Gastrocnemius medialis (tissue), 4 donors: ENCODE data around the gene PSKH1. TPM values are rescaled to one million over a fixed set of nuclear protein-coding genes. Genes with fewer than 3 reads are reported as not detected.

Source experiments
- ATAC-seq, 2 donors: fragments of 150-250 bp; one replicate each; pipeline ENCODE4 v1.9.1; 2016
- DNase-seq, 2 donors: peaks; one replicate each; pipeline ENCODE4 v3.0.0-alpha.2; 2019
- H3K27ac ChIP-seq, 4 donors: fragments of 200-600 bp; sonication (generic); 1 replicate in 1 of 4; 2 replicates in 3 of 4; pipeline ENCODE4 v1.5.1; 2016 to 2018; ENCODE audit warnings: mild to moderate bottlenecking in 2 of 4, moderate library complexity in 1 of 4
- H3K27me3 ChIP-seq, 3 donors: fragments of 200-600 bp; sonication (generic) in 2 of 3; 1 replicate in 1 of 3; 2 replicates in 2 of 3; pipeline versions ENCODE4 v1.5.1 to v1.6.0; 2016 to 2019; ENCODE audit warnings: mild to moderate bottlenecking in 1 of 3, moderate library complexity in 1 of 3
- H3K36me3 ChIP-seq, 2 donors: fragments of 200-600 bp; sonication (generic) in 1 of 2; one replicate each; pipeline ENCODE4 v1.5.1; 2017 to 2018
- H3K4me1 ChIP-seq, 2 donors: fragments of 200-600 bp; sonication (generic) in 1 of 2; one replicate each; pipeline ENCODE4 v1.5.1; 2016 to 2017; ENCODE audit warnings: mild to moderate bottlenecking in 2 of 2
- H3K4me3 ChIP-seq, 4 donors: fragments of 200-600 bp; sonication (generic) in 3 of 4; 1 replicate in 1 of 4; 2 replicates in 3 of 4; pipeline ENCODE4 v1.5.1; 2016 to 2019; ENCODE audit warnings: mild to moderate bottlenecking in 2 of 4
- H3K9me3 ChIP-seq, 3 donors: fragments of 200-600 bp; sonication (generic) in 2 of 3; 1 replicate in 1 of 3; 2 replicates in 2 of 3; pipeline ENCODE4 v1.5.1; 2016 to 2019
- CTCF ChIP-seq, 5 experiments: fragments of 450-650 bp in 3 of 5; fragments of 200-600 bp in 2 of 5; sonication (generic) in 2 of 5; IDR thresholded peaks in 4 of 5; conservative IDR thresholded peaks in 1 of 5; 1 replicate in 4 of 5; 2 replicates in 1 of 5; pipeline ENCODE4 v1.5.1; 2016 to 2019; ENCODE audit warnings: antibody characterized with exemption in 5 of 5, mild to moderate bottlenecking in 3 of 5, moderate library complexity in 3 of 5
- POLR2A ChIP-seq, 2 donors: fragments of 450-650 bp; IDR thresholded peaks; one replicate each; pipeline ENCODE4 v1.6.1; 2017; ENCODE audit warnings: antibody characterized with exemption in 2 of 2, mild to moderate bottlenecking in 2 of 2, moderate library complexity in 2 of 2
- in situ Hi-C, 4 donors: fragments of 200-750 bp; cut with MboI; loops; one replicate each; pipeline versions ENCODE4 v1.15.0 to v1.8.0; 2017; ENCODE audit warnings: low sequenced_read_pairs in 4 of 4
- intact Hi-C: fragments of 100-400 bp; cut with DNase I; formaldehyde crosslinking; loops from one replicate; pipeline ENCODE4 v1.15.1; 2023; ENCODE audit warnings: low total_unique reads
- total RNA-seq, 4 donors: library from RNA; depleted of rRNA; stranded (reverse); fragments of >200 nt; gene quantifications; one replicate each; pipeline versions ENCODE4 v1.1.0 to v1.2.3, GENCODE V29; 2016

PSKH1 gene
- total RNA-seq, 4 donors from 2014 or later, result 4.1 to 12.7 (median 6.9) TPM

GRCh38 chr16:67879936-67880335 lies 13.1 kb upstream of the PSKH1 start:
- no peak for TF ChIP-seq CTCF (IDR thresholded peaks at IDR 0.05 in 4 of 5, conservative IDR thresholded peaks at IDR 0.05 in 1 of 5)
- no peak for TF ChIP-seq POLR2A (IDR thresholded peaks at IDR 0.05)
- H3K9me3 ChIP-seq, result no peaks in the 10 kb centered on the region
- in situ Hi-C loops (loop anchor here in 1 of 4 donors (10.0 kb wide), 1 partner anchor 55 kb away; the partner anchor contains the start of genes CTRL and PSMB10), intact Hi-C loops (loop anchor here (5.0 kb wide), 1 partner anchor 162 kb away; no protein-coding TSS in a partner anchor)
- H3K4me3 ChIP-seq, result no peak overlapping the region
- H3K27me3 ChIP-seq, result no peaks in the 10 kb centered on the region
- peaks cover 2 to 67% of the 10 kb centered on the region in 2 donors for H3K36me3 ChIP-seq
- H3K27ac ChIP-seq, result peak overlapping the region; percentile 87 to 95 (median 90)
- no peak for DNase-seq
- peaks cover 54 to 61% of the 10 kb centered on the region in 2 donors for H3K4me1 ChIP-seq
- ATAC-seq, result no peak

- in situ Hi-C loops (loop anchor here in 1 of 4 donors (10.0 kb wide), 1 partner anchor 54 kb away; the partner anchor contains the start of genes CTRL and PSMB10), intact Hi-C loops (loop anchor here (5.0 kb wide), 1 partner anchor 162 kb away; no protein-coding TSS in a partner anchor)
- no peaks in the 10 kb centered on the region for H3K9me3 ChIP-seq
- peak overlapping the region; percentile 87 to 95 (median 90) for H3K27ac ChIP-seq
- no peaks in the 10 kb centered on the region for H3K27me3 ChIP-seq
- peaks cover 51 to 59% of the 10 kb centered on the region in 2 donors for H3K4me1 ChIP-seq
- TF ChIP-seq POLR2A (IDR thresholded peaks at IDR 0.05) (no peak), CTCF (IDR thresholded peaks at IDR 0.05 in 4 of 5, conservative IDR thresholded peaks at IDR 0.05 in 1 of 5) (no peak)
- no peak overlapping the region for H3K4me3 ChIP-seq
- peaks cover 2 to 67% of the 10 kb centered on the region in 2 donors for H3K36me3 ChIP-seq
- DNase-seq, result peak in 1 of 2 donors; percentile 76
- ATAC-seq, result peak in 1 of 2 donors; percentile 22
Measured at GRCh38 chr16:67880584-67880983, 12.5 kb upstream of the PSKH1 start.

- ATAC-seq (peak; percentile 51 to 63), DNase-seq (peak; percentile 34 to 82)
- no peaks in the 10 kb centered on the region for H3K9me3 ChIP-seq
- TF ChIP-seq POLR2A (IDR thresholded peaks at IDR 0.05) (peak in 1 of 2 donors; percentile 13), CTCF (IDR thresholded peaks at IDR 0.05 in 4 of 5, conservative IDR thresholded peaks at IDR 0.05 in 1 of 5) (no peak)
- in situ Hi-C loops (loop anchor here in 1 of 4 donors (10.0 kb wide), 1 partner anchor 53 kb away; the partner anchor contains the start of genes CTRL and PSMB10), intact Hi-C loops (loop anchor here (2.0 to 5.0 kb wide), 2 partner anchors 35 to 161 kb away; no protein-coding TSS in a partner anchor)
- H3K27me3 ChIP-seq, result no peaks in the 10 kb centered on the region
- H3K4me1 ChIP-seq, result peaks cover 51 to 52% of the 10 kb centered on the region in 2 donors
- peak overlapping the region; percentile 87 to 95 (median 90) for H3K27ac ChIP-seq
- H3K4me3 ChIP-seq, result no peak overlapping the region
- peaks cover 2 to 64% of the 10 kb centered on the region in 2 donors for H3K36me3 ChIP-seq
Measured at GRCh38 chr16:67881621-67882161, 11.4 kb upstream of the PSKH1 start.

GRCh38 chr16:67882374-67883145 lies 10.5 kb upstream of the PSKH1 start:
- peak; percentile 27 to 48 for TF ChIP-seq POLR2A (IDR thresholded peaks at IDR 0.05)
- peak in 1 of 5 experiments; percentile 22 for TF ChIP-seq CTCF (IDR thresholded peaks at IDR 0.05 in 4 of 5, conservative IDR thresholded peaks at IDR 0.05 in 1 of 5)
- in situ Hi-C loops, result loop anchor here in 1 of 4 donors (10.0 kb wide), 1 partner anchor 52 kb away; the partner anchor contains the start of genes CTRL and PSMB10
- intact Hi-C loops, result loop anchor here (2.0 to 5.0 kb wide), 2 partner anchors 34 to 160 kb away; no protein-coding TSS in a partner anchor
- Histone ChIP-seq H3K9me3 (no peaks in the 10 kb centered on the region), H3K27me3 (no peaks in the 10 kb centered on the region), H3K4me1 (peaks cover 51 to 52% of the 10 kb centered on the region in 2 donors), H3K27ac (peak overlapping the region; percentile 87 to 95 (median 90)), H3K4me3 (no peak overlapping the region), H3K36me3 (peaks cover 2 to 55% of the 10 kb centered on the region in 2 donors)
- ATAC-seq (peak; percentile 65 to 74), DNase-seq (peak; percentile 74 to 90)
